Liver (tissue), 3 donors: Measurements from ENCODE around the gene FAIM2.

Source experiments
- CTCF ChIP-seq: fragments of 150-350 bp; IDR thresholded peaks from 2 replicates; pipeline ENCODE4 v1.5.1; 2017; ENCODE audit warnings: improper control_type of control experiment, low read depth, low read length; ENCODE audit not compliant: missing input control
- EGR1 ChIP-seq, 2 donors: IDR thresholded peaks; 2 replicates each; pipeline ENCODE4 v1.6.1; 2016 to 2018; ENCODE audit warnings: antibody characterized with exemption in 2 of 2, low read depth in 2 of 2
- HNF4A ChIP-seq, 2 donors: conservative IDR thresholded peaks; 2 replicates each; pipeline ENCODE4 v1.6.1; 2016; ENCODE audit warnings: antibody characterized with exemption in 2 of 2, mild to moderate bottlenecking in 2 of 2
- donor health status: healthy.
- donor health status: healthy.

GRCh38 chr12:49939307-49939706 is 35.6 kb upstream of the FAIM2 start:
- no peak for TF ChIP-seq CTCF
- TF ChIP-seq HNF4A (conservative IDR thresholded peaks at IDR 0.05) = no peak
- TF ChIP-seq EGR1 (IDR thresholded peaks at IDR 0.05; ENCODE audit: low read depth in 2 of 2) = no peak
